Measurements from ENCODE around the gene LTBP3.

DNA sequence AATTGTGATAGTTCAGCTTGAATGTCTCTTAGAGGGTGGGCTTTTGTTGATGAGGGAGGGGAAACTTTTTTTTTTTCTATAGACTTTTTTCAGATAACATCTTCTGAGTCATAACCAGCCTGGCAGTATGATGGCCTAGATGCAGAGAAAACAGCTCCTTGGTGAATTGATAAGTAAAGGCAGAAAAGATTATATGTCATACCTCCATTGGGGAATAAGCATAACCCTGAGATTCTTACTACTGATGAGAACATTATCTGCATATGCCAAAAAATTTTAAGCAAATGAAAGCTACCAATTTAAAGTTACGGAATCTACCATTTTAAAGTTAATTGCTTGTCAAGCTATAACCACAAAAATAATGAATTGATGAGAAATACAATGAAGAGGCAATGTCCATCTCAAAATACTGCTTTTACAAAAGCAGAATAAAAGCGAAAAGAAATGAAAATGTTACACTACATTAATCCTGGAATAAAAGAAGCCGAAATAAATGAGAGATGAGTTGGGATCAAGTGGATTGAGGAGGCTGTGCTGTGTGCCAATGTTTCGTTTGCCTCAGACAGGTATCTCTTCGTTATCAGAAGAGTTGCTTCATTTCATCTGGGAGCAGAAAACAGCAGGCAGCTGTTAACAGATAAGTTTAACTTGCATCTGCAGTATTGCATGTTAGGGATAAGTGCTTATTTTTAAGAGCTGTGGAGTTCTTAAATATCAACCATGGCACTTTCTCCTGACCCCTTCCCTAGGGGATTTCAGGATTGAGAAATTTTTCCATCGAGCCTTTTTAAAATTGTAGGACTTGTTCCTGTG is 55.4 kb downstream of the LTBP3 start:
- TF ChIP-seq, protein P1, sequence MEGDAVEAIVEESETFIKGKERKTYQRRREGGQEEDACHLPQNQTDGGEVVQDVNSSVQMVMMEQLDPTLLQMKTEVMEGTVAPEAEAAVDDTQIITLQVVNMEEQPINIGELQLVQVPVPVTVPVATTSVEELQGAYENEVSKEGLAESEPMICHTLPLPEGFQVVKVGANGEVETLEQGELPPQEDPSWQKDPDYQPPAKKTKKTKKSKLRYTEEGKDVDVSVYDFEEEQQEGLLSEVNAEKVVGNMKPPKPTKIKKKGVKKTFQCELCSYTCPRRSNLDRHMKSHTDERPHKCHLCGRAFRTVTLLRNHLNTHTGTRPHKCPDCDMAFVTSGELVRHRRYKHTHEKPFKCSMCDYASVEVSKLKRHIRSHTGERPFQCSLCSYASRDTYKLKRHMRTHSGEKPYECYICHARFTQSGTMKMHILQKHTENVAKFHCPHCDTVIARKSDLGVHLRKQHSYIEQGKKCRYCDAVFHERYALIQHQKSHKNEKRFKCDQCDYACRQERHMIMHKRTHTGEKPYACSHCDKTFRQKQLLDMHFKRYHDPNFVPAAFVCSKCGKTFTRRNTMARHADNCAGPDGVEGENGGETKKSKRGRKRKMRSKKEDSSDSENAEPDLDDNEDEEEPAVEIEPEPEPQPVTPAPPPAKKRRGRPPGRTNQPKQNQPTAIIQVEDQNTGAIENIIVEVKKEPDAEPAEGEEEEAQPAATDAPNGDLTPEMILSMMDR (IDR thresholded peaks at IDR 0.05; ENCODE audit: poor library complexity, severe bottlenecking): no peak
- TF ChIP-seq, protein P2, sequence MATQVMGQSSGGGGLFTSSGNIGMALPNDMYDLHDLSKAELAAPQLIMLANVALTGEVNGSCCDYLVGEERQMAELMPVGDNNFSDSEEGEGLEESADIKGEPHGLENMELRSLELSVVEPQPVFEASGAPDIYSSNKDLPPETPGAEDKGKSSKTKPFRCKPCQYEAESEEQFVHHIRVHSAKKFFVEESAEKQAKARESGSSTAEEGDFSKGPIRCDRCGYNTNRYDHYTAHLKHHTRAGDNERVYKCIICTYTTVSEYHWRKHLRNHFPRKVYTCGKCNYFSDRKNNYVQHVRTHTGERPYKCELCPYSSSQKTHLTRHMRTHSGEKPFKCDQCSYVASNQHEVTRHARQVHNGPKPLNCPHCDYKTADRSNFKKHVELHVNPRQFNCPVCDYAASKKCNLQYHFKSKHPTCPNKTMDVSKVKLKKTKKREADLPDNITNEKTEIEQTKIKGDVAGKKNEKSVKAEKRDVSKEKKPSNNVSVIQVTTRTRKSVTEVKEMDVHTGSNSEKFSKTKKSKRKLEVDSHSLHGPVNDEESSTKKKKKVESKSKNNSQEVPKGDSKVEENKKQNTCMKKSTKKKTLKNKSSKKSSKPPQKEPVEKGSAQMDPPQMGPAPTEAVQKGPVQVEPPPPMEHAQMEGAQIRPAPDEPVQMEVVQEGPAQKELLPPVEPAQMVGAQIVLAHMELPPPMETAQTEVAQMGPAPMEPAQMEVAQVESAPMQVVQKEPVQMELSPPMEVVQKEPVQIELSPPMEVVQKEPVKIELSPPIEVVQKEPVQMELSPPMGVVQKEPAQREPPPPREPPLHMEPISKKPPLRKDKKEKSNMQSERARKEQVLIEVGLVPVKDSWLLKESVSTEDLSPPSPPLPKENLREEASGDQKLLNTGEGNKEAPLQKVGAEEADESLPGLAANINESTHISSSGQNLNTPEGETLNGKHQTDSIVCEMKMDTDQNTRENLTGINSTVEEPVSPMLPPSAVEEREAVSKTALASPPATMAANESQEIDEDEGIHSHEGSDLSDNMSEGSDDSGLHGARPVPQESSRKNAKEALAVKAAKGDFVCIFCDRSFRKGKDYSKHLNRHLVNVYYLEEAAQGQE (IDR thresholded peaks at IDR 0.05; ENCODE audit: borderline replicate concordance): peak; percentile 77

Measured in neural cell (in vitro differentiated cells).